Mesendoderm (in vitro differentiated cells): ENCODE measurements around the gene ZNF419. TPM values are rescaled to one million over a fixed set of nuclear protein-coding genes. Genes with fewer than 3 reads are reported as not detected.

Experiments
- small RNA-seq: library from polyadenylated mRNA; stranded (forward); fragments of <200 nt; extraction: miRNeasy Mini kit (QIAGEN cat#:217004); gene quantifications from one replicate; pipeline ENCODE3, GENCODE V24; 2013; ENCODE audit not compliant: insufficient read depth

ZNF419 gene

Small RNA genes within 50 kb of the gene (small RNA-seq; reads per million reads assigned to genes)
- not detected for gene VN1R107P
